Cardiac muscle cell (in vitro differentiated cells and primary cell): ENCODE measurements around the gene SLC9A7. TPM values are rescaled to one million over a fixed set of nuclear protein-coding genes. Genes with fewer than 3 reads are reported as not detected.

ENCODE experiments used
- DNase-seq, 2 donors: peaks; one replicate each; pipeline versions ENCODE4 v3.0.0 to v3.0.0-alpha.2; 2010 to 2017; ENCODE audit warnings: low read depth in 1 of 2, low spot score in 1 of 2
- H3K27ac ChIP-seq: fragments of 200-600 bp; sonication (generic); 2 replicates; pipeline ENCODE4 v1.5.1; 2016
- H3K27me3 ChIP-seq: fragments of 200-600 bp; sonication (generic); 2 replicates; pipeline ENCODE4 v1.6.0; 2016; ENCODE audit warnings: control low read depth
- H3K36me3 ChIP-seq: fragments of 200-600 bp; sonication (generic); 2 replicates; pipeline ENCODE4 v1.5.1; 2016; ENCODE audit warnings: control low read depth
- H3K4me1 ChIP-seq: fragments of 200-600 bp; sonication (generic); 2 replicates; pipeline ENCODE4 v1.8.1; 2017; ENCODE audit warnings: low read depth, mild to moderate bottlenecking, mixed run types
- H3K4me3 ChIP-seq: fragments of 200-600 bp; sonication (generic); 2 replicates; pipeline ENCODE4 v1.5.1; 2016; ENCODE audit warnings: mild to moderate bottlenecking
- H3K9me3 ChIP-seq: fragments of 200-600 bp; sonication (generic); 2 replicates; pipeline ENCODE4 v1.5.1; 2017; ENCODE audit warnings: low read depth, mild to moderate bottlenecking, control low read depth
- CTCF ChIP-seq: IDR thresholded peaks from 2 replicates; pipeline ENCODE4 v1.5.1; 2012; ENCODE audit warnings: low read depth, mild to moderate bottlenecking, low read length
- polyA plus RNA-seq: library from polyadenylated mRNA; unstranded; fragments of >200 nt; fragmentation: Nextera tagmentation; extraction: Ambion mirVana; gene quantifications from 2 replicates; pipeline ENCODE4 v1.2.1, GENCODE V29; 2016
- total RNA-seq: library from RNA; depleted of rRNA; stranded (reverse); fragments of >200 nt; gene quantifications from 2 replicates; pipeline ENCODE4 v1.2.3, GENCODE V29; 2016

The SLC9A7 gene
- total and polyA plus RNA-seq, 2 experiments from 2014 or later: 2.2 to 19.6 TPM

GRCh38 chrX:46758163-46758955 lies 559 bp downstream of the SLC9A7 start:
- H3K27ac ChIP-seq: no peak overlapping the region
- H3K4me3 ChIP-seq: peak overlapping the region; percentile 65
- no peaks in the 10 kb centered on the region for H3K36me3 ChIP-seq
- H3K27me3 ChIP-seq: no peaks in the 10 kb centered on the region
- H3K9me3 ChIP-seq: no peaks in the 10 kb centered on the region
- DNase-seq: peak; percentile 14 to 21
- no peaks in the 10 kb centered on the region for H3K4me1 ChIP-seq
- TF ChIP-seq CTCF: no peak

- H3K9me3 ChIP-seq: no peaks in the 10 kb centered on the region
- no peaks in the 10 kb centered on the region for H3K27me3 ChIP-seq
- H3K27ac ChIP-seq: no peak overlapping the region
- no peak overlapping the region for H3K4me3 ChIP-seq
- H3K36me3 ChIP-seq: no peaks in the 10 kb centered on the region
- DNase-seq: peak in 1 of 2 donors; percentile 16
- H3K4me1 ChIP-seq: no peaks in the 10 kb centered on the region
- TF ChIP-seq CTCF: no peak
Measured at GRCh38 chrX:46757593-46757992, 1.3 kb downstream of the SLC9A7 start.

- Histone ChIP-seq H3K4me1 (no peaks in the 10 kb centered on the region), H3K27me3 (no peaks in the 10 kb centered on the region), H3K4me3 (no peak overlapping the region), H3K36me3 (no peaks in the 10 kb centered on the region), H3K27ac (no peak overlapping the region), H3K9me3 (no peaks in the 10 kb centered on the region)
- TF ChIP-seq CTCF: no peak
- DNase-seq: no peak
Measured at GRCh38 chrX:46757052-46757451, 1.9 kb downstream of the SLC9A7 start.

GRCh38 chrX:46755671-46756070 lies 3.2 kb downstream of the SLC9A7 start:
- no peaks in the 10 kb centered on the region for H3K27me3 ChIP-seq
- no peaks in the 10 kb centered on the region for H3K9me3 ChIP-seq
- H3K4me3 ChIP-seq: no peak overlapping the region
- H3K36me3 ChIP-seq: no peaks in the 10 kb centered on the region
- no peak for TF ChIP-seq CTCF
- H3K4me1 ChIP-seq: no peaks in the 10 kb centered on the region
- peak in 1 of 2 donors; percentile 20 for DNase-seq
- no peak overlapping the region for H3K27ac ChIP-seq

- Histone ChIP-seq H3K36me3 (no peaks in the 10 kb centered on the region), H3K4me3 (no peak overlapping the region), H3K4me1 (no peaks in the 10 kb centered on the region), H3K27me3 (no peaks in the 10 kb centered on the region), H3K9me3 (no peaks in the 10 kb centered on the region), H3K27ac (no peak overlapping the region)
- no peak for DNase-seq
- TF ChIP-seq CTCF: no peak
Measured at GRCh38 chrX:46754586-46755061, 4.3 kb downstream of the SLC9A7 start.
